Neuronal stem cell (in vitro differentiated cells): ENCODE results near the gene DESI2. TPM values are rescaled to one million over a fixed set of nuclear protein-coding genes. Genes with fewer than 3 reads are reported as not detected.

ENCODE experiments used
- DNase-seq: peaks from one replicate; pipeline ENCODE4 v3.0.0-alpha.2; 2013; ENCODE audit warnings: low spot score
- H2AFZ ChIP-seq: one replicate; pipeline ENCODE4 v1.6.1; 2013; ENCODE audit warnings: mild to moderate bottlenecking, low read length, inconsistent platforms
- H2AK5ac ChIP-seq: 2 replicates; pipeline ENCODE4 v1.6.1; 2013; ENCODE audit warnings: low read depth, mild to moderate bottlenecking, inconsistent platforms, low read length, moderate library complexity, mixed read lengths
- H2BK120ac ChIP-seq: 2 replicates; pipeline ENCODE4 v1.6.1; 2013; ENCODE audit warnings: low read depth, mild to moderate bottlenecking, inconsistent platforms, low read length, moderate library complexity, mixed read lengths
- H2BK12ac ChIP-seq: one replicate; pipeline ENCODE4 v1.6.1; 2013; ENCODE audit warnings: low read length, inconsistent platforms
- H2BK15ac ChIP-seq: 2 replicates; pipeline ENCODE4 v1.6.1; 2013; ENCODE audit warnings: mild to moderate bottlenecking, low read length, inconsistent platforms, mixed read lengths
- H2BK5ac ChIP-seq: one replicate; pipeline ENCODE4 v1.6.1; 2013; ENCODE audit warnings: inconsistent platforms, mild to moderate bottlenecking, low read length, moderate library complexity
- H3K14ac ChIP-seq: one replicate; pipeline ENCODE4 v1.6.1; 2013; ENCODE audit warnings: low read length, inconsistent platforms
- H3K18ac ChIP-seq: 2 replicates; pipeline ENCODE4 v1.6.1; 2013; ENCODE audit warnings: low read length, inconsistent platforms
- H3K23ac ChIP-seq: 2 replicates; pipeline ENCODE4 v1.6.1; 2013; ENCODE audit warnings: low read depth, mild to moderate bottlenecking, mixed read lengths, low read length, inconsistent platforms; ENCODE audit not compliant: poor library complexity
- H3K27ac ChIP-seq: replicated peaks from 3 replicates; pipeline ENCODE4 v1.5.1; 2013; ENCODE audit warnings: low read length, inconsistent platforms
- H3K27me3 ChIP-seq, 3 experiments: 2 replicates each; pipeline ENCODE4 v1.6.1; 2013; ENCODE audit warnings: low read length in 3 of 3, mild to moderate bottlenecking in 2 of 3, inconsistent platforms in 1 of 3, low read depth in 1 of 3, mixed read lengths in 1 of 3, moderate library complexity in 1 of 3; ENCODE audit not compliant: control insufficient read depth in 3 of 3, insufficient read depth in 3 of 3
- H3K36me3 ChIP-seq, 2 donors: replicated peaks in 1 of 2; 2 replicates each; pipeline ENCODE4 v1.6.1; 2013; ENCODE audit warnings: low read length in 2 of 2; ENCODE audit not compliant: control insufficient read depth in 2 of 2, insufficient read depth in 2 of 2
- H3K4ac ChIP-seq: 2 replicates; pipeline ENCODE4 v1.6.1; 2013; ENCODE audit warnings: inconsistent platforms, mild to moderate bottlenecking, low read length, moderate library complexity
- H3K4me1 ChIP-seq, 2 donors: 1 replicate in 1 of 2; 2 replicates in 1 of 2; pipeline ENCODE4 v1.6.1; 2013; ENCODE audit warnings: low read length in 2 of 2, low read depth in 1 of 2; ENCODE audit not compliant: control insufficient read depth in 2 of 2, insufficient read depth in 1 of 2
- H3K4me2 ChIP-seq: one replicate; pipeline ENCODE4 v1.6.1; 2013; ENCODE audit warnings: mild to moderate bottlenecking, low read length, inconsistent platforms; ENCODE audit not compliant: insufficient read depth, poor library complexity, severe bottlenecking
- H3K4me3 ChIP-seq, 2 donors: 2 replicates each; pipeline ENCODE4 v1.5.1; 2013; ENCODE audit warnings: low read length in 2 of 2, mild to moderate bottlenecking in 2 of 2, inconsistent platforms in 1 of 2, moderate library complexity in 1 of 2
- H3K79me1 ChIP-seq: one replicate; pipeline ENCODE4 v1.6.1; 2013; ENCODE audit warnings: low read depth, mild to moderate bottlenecking, inconsistent platforms, low read length, moderate library complexity
- H3K9ac ChIP-seq: one replicate; pipeline ENCODE4 v1.6.1; 2013; ENCODE audit warnings: mild to moderate bottlenecking, low read depth, low read length, inconsistent platforms; ENCODE audit not compliant: poor library complexity
- H3K9me3 ChIP-seq, 2 donors: replicated peaks in 1 of 2; 2 replicates each; pipeline versions ENCODE3 to v1.6.1; 2013; ENCODE audit warnings: low read length in 2 of 2, mild to moderate bottlenecking in 2 of 2, inconsistent platforms in 1 of 2, low read depth in 1 of 2, mixed read lengths in 1 of 2, moderate library complexity in 1 of 2; ENCODE audit not compliant: control insufficient read depth in 2 of 2, insufficient read depth in 1 of 2
- H4K8ac ChIP-seq: one replicate; pipeline ENCODE4 v1.6.1; 2013; ENCODE audit warnings: low read depth, mild to moderate bottlenecking, inconsistent platforms, low read length, moderate library complexity
- H4K91ac ChIP-seq: one replicate; pipeline ENCODE4 v1.6.1; 2013; ENCODE audit warnings: low read length, low read depth, mild to moderate bottlenecking, inconsistent platforms; ENCODE audit not compliant: poor library complexity
- WGBS, 2 donors: extraction: QIAGEN DNeasy Blood & Tissue Kit; methylation state at CpG; one replicate each; pipeline ENCODE4 v1.1.7; 2013; ENCODE audit warnings: missing lambda C conversion rate in 2 of 2, mixed read lengths in 1 of 2; ENCODE audit not compliant: insufficient read length in 2 of 2, insufficient replicate concordance in 1 of 2; ENCODE audit errors: extremely low coverage in 2 of 2; 5-methylcytosine and 5-hydroxymethylcytosine counted together
- small RNA-seq: library from polyadenylated mRNA; stranded (forward); fragments of <200 nt; extraction: miRNeasy Mini kit (QIAGEN cat#:217004); gene quantifications from one replicate; pipeline ENCODE3, GENCODE V24; 2013; ENCODE audit not compliant: insufficient read depth

The DESI2 gene

GRCh38 chr1:244755673-244756072 lies 102.7 kb downstream of the DESI2 start:
- H2BK15ac ChIP-seq, result no peak overlapping the region
- H2BK12ac ChIP-seq, result no peak overlapping the region
- no peak overlapping the region for H2BK5ac ChIP-seq
- H2AK5ac ChIP-seq, result no peak overlapping the region
- no CpG with 5 or more reads among the region's 7 CpGs for WGBS, 2 donors
- H2BK120ac ChIP-seq, result no peak overlapping the region
- H3K4ac ChIP-seq, result no peak overlapping the region
- no peak overlapping the region for H3K18ac ChIP-seq
- H3K14ac ChIP-seq, result no peak overlapping the region
- no peaks in the 10 kb centered on the region for H3K79me1 ChIP-seq
- H4K8ac ChIP-seq, result no peak overlapping the region
- peaks cover 0 to 2% (median 0%) of the 10 kb centered on the region in 3 experiments for H3K27me3 ChIP-seq
- no peak overlapping the region for H3K4me2 ChIP-seq
- no peak overlapping the region for H3K27ac ChIP-seq
- no peaks in the 10 kb centered on the region for H3K9me3 ChIP-seq
- no peaks in the 10 kb centered on the region for H3K4me1 ChIP-seq
- no peak overlapping the region for H3K4me3 ChIP-seq
- H2AFZ ChIP-seq, result no peak overlapping the region
- no peak overlapping the region for H3K9ac ChIP-seq
- no peak overlapping the region for H3K23ac ChIP-seq
- H3K36me3 ChIP-seq, result no peaks in the 10 kb centered on the region
- DNase-seq, result no peak
- H4K91ac ChIP-seq, result no peak overlapping the region

GRCh38 chr1:244757091-244757939 lies 104.4 kb downstream of the DESI2 start:
- no peak overlapping the region for H2BK12ac ChIP-seq
- H3K27me3 ChIP-seq, result peaks cover 0 to 2% (median 0%) of the 10 kb centered on the region in 3 experiments
- no peak overlapping the region for H2BK5ac ChIP-seq
- H3K4me3 ChIP-seq, result no peak overlapping the region
- H2AK5ac ChIP-seq, result peak overlapping the region; percentile 79
- H3K4ac ChIP-seq, result no peak overlapping the region
- H3K9ac ChIP-seq, result no peak overlapping the region
- no peak overlapping the region for H4K8ac ChIP-seq
- peak overlapping the region; percentile 73 for H3K23ac ChIP-seq
- no peak overlapping the region for H3K18ac ChIP-seq
- H3K4me2 ChIP-seq, result no peak overlapping the region
- H3K14ac ChIP-seq, result peak overlapping the region; percentile 75
- no peaks in the 10 kb centered on the region for H3K79me1 ChIP-seq
- H3K27ac ChIP-seq, result no peak overlapping the region
- no peak for DNase-seq
- no peak overlapping the region for H2AFZ ChIP-seq
- H3K9me3 ChIP-seq, result no peaks in the 10 kb centered on the region
- WGBS, 2 donors, result no CpG with 5 or more reads among the region's 15 CpGs
- H3K36me3 ChIP-seq, result no peaks in the 10 kb centered on the region
- H3K4me1 ChIP-seq, result no peaks in the 10 kb centered on the region
- no peak overlapping the region for H4K91ac ChIP-seq
- no peak overlapping the region for H2BK15ac ChIP-seq
- no peak overlapping the region for H2BK120ac ChIP-seq

Small RNA genes lying within 50 kb of the gene (small RNA-seq; reads per million reads assigned to genes)
- gene AL451007.1, result not detected
